ENCODE results near the gene GNG5.
"Not testable (repeated sequence)": the region's sequence is repeated elsewhere in the genome, so short reads cannot be mapped to it uniquely, and the experiment has no call there.

Gene GNG5

DNA sequence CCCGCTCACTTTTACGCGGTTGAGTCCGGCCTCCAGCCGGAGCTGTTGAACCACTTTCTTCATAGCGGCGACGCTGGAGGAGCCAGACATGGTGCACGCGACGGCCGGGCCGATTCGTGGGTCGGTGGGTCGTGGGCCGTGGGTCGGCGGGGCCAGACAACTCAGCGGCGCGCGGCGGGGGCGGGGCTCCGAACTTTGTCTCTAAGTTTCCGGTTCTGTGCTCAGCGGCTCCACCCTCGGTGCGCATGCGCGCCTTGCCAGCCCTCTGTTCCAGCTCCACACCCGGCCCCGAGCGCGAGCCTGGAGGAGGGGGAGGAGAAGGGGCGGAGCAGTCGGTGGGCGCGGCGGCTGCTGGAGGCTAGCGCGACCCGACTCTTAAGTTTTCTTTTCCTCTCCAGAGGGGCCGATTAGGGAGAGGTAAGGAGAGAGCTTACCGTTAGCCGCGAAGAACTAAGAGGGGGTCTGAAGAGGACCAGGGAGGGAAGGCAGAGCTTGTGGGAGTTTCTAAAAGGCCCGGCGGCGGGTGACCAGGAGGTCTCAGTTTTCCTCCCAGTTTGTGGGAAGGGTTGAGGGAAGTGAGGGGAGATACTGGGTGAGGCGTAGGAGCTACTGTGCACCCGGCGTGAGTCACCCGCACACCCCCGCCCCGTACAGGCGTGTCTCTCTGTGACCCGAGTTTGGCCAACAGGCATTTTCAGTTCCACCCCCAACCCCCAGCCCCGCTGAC, at the start of gene GNG5, which contains the start of gene SPATA1:
Gene GNG5, minus strand, starts transcription at position 580 of the 727 bp plus-strand sequence. Its CDS starts 490 bp downstream, at position 90.
Gene SPATA1, plus strand, starts transcription at position 385 of the 727 bp plus-strand sequence. CDS start 9,974 bp downstream, outside the sequence.
- DNase-seq (ENCODE audit: low read depth), result peak; percentile 96

- DNase-seq (ENCODE audit: low read depth), result no peak
Observed at GRCh38 chr1:84550826-84551225, 44.4 kb upstream of the GNG5 start.

DNA sequence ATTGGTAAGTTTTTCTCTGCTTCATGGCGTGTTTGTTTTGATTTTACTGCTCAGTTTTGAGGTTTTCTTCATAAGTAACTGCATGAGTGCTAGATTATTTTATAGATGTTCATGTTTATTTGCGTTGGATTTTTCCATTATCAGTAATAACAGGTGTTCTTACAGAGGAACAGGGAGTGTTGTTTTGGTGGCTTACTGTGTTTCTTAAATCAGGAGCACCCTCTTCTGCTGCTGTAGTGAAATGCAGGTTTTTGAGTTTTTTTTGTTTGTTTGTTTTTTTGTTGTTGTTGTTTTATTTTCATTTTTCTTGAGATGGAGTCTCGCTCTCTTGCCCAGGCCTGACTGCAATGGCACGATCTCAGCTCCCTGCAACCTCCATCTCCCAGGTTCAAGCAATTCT, 35.3 kb upstream of the GNG5 start:
- no peak for DNase-seq (ENCODE audit: low read depth)

- no peak for DNase-seq (ENCODE audit: low read depth)
Observed at GRCh38 chr1:84540759-84541158, 34.4 kb upstream of the GNG5 start.

DNA sequence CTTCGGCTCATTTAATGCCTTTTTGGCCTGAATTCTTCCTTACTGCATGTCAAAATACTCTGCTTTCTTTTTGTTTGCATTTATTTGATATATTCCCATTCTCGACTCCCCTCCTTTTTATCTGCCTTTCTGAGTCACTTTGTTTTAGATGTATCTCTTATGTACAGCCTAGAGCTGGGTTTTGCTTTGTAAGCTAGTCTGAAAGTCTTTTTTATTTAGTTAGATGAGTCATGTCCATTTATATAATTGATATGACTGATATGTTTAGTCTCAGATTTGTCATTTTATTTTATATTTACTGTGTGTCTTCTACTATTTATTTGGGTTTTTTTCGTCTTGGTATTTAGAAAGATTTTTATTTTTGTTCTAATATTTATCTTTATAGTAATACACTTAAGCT, 33.6 kb upstream of the GNG5 start:
- DNase-seq (ENCODE audit: low read depth), result no peak

- DNase-seq (ENCODE audit: low read depth), result no peak
Observed at GRCh38 chr1:84538599-84538998, 32.2 kb upstream of the GNG5 start.

- DNase-seq (ENCODE audit: low read depth), result no peak
Observed at GRCh38 chr1:84525779-84526178, 19.4 kb upstream of the GNG5 start.

- DNase-seq (ENCODE audit: low read depth), result no peak
Observed at GRCh38 chr1:84524590-84524989, 18.2 kb upstream of the GNG5 start.

DNA sequence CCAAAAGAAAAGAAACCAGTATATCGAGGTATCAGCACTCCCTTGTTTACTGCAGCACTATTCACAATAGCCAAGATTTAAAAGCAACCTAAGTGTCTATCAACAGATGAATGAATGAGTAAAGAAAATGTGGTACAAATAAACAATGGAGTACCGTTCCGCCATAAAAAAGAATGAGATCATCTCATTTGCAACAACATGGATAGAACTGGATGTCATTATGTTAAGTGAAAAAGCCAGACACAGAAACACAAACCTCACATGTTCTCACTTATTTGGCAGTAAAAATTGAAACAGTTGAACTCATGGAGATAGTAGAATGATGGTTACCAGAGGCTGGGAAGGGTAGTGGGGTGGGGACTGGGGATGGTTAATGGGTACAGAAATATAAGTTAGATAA, 4.3 kb upstream of the GNG5 start:
- no peak for DNase-seq (ENCODE audit: low read depth)

GRCh38 chr1:84510165-84510564, 3.8 kb upstream of the GNG5 start:
- no peak for DNase-seq (ENCODE audit: low read depth)

DNA sequence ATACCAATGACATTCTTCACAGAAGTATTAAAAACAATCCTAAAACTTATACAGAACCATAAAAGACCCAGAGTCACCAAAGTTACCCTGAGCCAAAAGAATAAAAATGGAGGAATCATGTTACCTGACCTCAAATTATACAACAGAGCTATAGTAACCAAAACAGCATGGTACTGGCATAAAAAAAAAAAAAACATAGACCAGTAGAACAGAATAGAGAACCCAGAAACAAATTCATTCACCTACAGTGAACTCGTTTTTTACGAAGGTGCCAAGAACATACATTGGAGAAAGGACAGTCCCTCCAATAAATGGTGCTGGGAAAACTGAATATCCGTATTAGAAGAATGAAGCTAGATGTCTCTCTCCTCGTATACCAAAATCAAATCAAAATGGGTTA, 2.6 kb upstream of the GNG5 start:
- DNase-seq (ENCODE audit: low read depth), result no peak

DNA sequence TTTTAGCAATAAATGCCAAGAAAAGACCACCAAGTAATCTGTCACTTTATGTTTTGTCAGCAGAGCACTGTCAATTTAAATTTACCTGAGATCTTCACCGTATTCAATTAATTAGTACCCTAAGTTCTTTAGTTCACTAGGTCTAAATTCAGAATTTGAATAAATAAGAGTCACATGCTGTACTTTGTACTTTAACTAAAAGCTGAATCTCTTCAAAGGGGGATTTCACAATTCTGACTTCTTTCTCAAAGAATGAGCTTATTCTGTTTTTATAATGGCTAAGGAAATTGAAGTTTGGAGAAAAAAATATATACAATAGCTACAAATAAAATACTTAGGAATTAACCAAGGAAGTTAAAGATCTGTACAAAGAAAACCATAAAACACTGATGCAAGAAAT, 2.1 kb upstream of the GNG5 start:
- DNase-seq (ENCODE audit: low read depth), result no peak

DNA sequence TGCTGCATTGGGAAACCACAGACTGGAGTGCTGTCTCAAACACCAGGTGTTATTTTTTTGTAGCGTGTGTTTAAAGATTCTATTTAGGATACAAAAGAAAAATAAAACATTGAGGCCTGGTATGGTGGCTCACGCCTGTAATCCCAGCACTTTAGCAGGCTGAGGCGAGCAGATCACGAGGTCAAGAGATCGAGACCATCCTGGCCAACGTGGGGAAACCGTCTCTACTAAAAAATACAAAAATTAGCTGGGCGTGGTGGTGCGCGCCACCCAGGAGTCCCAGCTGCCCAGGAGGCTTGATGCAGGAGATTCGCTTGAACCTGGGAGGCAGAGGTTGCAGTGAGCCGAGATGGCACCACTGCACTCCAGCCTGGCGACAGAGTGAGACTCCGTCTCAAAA, 1.5 kb upstream of the GNG5 start:
- not testable (repeated sequence) for DNase-seq (ENCODE audit: low read depth)

- no peak for DNase-seq (ENCODE audit: low read depth)
Observed at GRCh38 chr1:84506729-84507453, 510 bp upstream of the GNG5 start.

- DNase-seq (ENCODE audit: low read depth), result no peak
Observed at GRCh38 chr1:84505493-84506001, 834 bp downstream of the GNG5 start.

- no peak for DNase-seq (ENCODE audit: low read depth)
Observed at GRCh38 chr1:84504580-84505492, 1.5 kb downstream of the GNG5 start.

DNA sequence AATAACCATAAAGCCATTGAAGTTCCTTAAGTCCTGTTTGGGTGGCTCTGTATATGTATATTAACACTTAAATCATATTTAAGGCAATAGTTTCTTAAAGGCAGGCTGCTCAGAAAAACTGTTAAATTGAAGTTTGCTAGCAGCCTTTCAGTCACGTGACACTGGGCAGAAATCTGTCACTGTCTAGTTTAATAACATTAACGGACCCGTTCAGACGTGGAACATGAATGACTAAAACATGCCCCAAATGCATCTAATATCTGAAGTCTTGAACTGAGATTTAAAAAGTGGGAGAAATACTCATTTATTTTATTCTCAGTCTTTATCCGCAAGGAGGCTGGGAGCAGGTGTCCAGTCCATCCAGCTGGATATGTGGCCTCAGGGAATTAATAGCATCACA, 3.5 kb downstream of the GNG5 start:
- no peak for DNase-seq (ENCODE audit: low read depth)

DNA sequence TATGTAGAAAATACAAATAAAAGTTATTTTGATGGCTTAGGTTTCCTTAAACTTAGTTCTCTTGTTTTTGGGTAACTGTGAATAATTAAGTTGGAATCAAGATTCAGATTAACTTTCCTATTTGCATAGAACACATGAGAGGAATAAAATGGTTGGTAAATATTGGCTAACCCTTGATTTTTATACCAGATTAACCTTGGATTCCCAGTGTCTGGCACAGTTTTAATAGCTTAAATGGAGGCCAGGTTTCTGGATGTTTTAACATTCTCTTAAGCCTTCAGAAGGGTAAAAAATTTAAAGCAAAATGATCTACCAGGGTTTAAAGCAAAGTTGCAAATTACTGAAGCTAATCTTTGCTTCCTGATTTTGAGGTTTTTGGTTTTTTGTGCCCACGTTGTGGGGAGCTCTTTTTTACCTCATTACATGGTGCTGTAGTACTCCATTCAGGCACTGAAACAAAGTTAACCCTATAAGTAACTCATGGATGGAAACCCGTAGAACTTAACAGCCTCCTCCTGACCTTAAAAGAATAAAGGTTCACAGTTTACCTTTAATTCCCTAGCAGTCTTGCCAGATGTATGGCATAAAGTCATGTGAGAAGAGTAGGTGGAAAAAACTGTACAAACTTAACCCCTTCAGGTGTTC, 8.6 kb downstream of the GNG5 start:
- DNase-seq (ENCODE audit: low read depth), result no peak

DNA sequence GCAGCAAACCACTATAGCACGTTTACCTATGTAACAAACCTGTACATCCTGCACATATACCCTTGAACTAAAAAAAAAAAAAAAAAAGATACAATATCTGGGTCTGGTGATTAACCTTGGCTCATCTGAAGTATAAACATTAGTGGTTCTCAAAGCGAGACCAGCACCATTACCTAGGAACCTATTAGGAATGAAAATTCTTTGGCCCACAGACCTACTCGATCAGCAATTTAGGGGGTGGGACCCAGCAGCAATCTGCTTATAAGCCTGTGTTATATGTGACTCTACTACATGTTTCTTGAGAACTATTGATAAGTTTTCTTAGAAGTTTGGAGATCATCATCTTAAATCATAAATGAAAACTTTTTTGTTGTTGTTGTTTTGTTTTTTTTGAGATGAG, 9.9 kb downstream of the GNG5 start:
- DNase-seq (ENCODE audit: low read depth), result no peak

DNA sequence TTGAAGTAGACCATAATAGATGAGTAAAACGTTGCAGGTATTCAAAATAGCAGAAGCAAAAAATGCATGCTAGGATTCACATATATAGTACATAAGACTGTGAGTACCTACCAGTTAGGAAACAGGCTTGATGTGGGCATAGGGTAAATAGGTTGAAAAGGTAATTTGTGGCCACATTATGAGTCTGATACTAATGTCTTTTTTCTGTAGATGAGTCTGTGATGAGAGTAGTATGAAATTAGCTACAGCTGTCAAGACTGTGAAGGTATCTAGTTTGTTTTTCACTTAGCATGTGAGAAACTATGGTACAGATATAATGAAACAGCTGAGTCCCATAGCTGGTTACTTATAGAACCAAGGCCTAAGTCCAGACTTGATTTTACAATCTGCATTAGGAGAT, 12.6 kb downstream of the GNG5 start:
- no peak for DNase-seq (ENCODE audit: low read depth)

DNA sequence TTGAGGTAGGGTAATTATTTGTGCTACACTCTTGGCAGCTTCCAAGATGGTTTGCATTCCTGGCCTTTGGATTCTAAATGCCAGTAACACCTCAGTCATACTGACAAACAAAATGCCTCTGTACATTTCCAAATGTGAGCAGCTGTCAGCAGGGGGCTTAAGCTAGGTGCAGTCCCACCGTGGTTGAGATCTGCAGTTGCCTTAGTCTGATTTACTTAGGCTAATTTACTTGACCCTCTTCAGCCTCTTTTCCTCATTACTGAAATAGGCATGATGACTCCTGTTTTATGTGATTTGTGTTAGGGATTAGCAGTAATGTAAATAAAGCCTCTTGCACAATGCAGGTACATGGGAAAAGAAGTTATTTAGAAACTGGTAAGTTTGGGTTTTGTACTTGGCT, 13.7 kb downstream of the GNG5 start:
- DNase-seq (ENCODE audit: low read depth), result no peak

- DNase-seq (ENCODE audit: low read depth), result no peak
Observed at GRCh38 chr1:84489766-84490165, 16.6 kb downstream of the GNG5 start.
